ENCODE measurements around the gene ZNF609.

Gene ZNF609

DNA sequence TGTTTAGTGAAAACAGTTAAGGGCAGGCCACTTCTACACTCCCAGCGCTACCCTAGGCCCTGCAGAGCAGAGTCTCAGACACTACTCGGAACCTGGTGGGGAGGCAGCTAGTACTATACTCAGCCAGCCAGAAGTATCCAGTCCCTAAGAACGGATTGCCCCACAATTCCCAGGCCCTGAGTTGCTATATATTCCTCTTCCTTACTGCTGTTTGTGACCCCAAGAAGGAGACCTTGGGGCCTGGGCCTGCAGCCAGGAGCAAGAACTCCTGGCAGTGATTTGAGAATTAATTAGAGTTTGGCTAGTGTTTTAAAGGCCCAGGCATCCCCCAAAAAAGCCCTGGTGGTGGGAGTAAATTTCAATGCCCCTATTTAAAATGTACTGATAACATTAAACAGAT lies 227.3 kb downstream of the ZNF609 start:
- no peak for DNase-seq (ENCODE audit: extremely low read depth in 1 of 2, low read depth in 1 of 2)

- no peak for DNase-seq (ENCODE audit: extremely low read depth in 1 of 2, low read depth in 1 of 2)
Observed at GRCh38 chr15:64688770-64689169, 228.4 kb downstream of the ZNF609 start.

GRCh38 chr15:64690008-64690407 lies 229.6 kb downstream of the ZNF609 start:
- DNase-seq (ENCODE audit: extremely low read depth in 1 of 2, low read depth in 1 of 2) = no peak

DNA sequence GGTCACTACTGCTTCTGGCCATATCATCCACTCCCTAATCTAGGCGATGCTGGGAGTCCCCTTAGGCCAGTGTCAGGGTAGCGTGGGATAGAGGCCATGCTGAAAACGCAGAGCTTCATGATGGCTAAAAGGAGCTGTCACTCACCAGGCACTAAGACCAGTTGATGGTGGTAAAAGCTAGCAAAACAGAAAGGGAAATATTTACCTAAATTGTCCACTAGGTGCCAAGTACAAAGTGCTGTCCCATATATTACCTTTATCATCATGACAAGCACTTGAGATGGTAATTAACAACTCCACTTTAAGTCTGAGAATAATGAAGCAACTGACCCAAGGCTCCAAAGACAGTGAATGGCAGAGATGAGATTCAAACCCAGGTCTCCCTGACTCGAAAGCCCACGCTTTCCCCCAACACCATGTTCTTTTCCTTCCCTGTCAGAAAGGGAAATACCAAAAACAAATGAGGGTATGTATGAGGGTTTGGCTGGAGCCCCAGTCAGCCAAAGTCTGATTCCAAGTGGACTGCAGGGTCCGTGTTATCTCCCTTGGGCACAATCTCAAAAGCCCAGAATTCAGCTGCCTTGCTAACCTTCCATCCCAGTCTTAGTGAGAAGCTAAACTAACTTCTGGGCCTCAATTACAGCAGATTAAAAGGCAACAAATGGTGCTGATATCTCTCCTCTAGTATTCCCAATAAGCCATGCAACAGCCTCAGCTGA lies 230.4 kb downstream of the ZNF609 start:
- no peak for DNase-seq (ENCODE audit: extremely low read depth in 1 of 2, low read depth in 1 of 2)

GRCh38 chr15:64691896-64692565 lies 231.7 kb downstream of the ZNF609 start:
- no peak for DNase-seq (ENCODE audit: extremely low read depth in 1 of 2, low read depth in 1 of 2)

- no peak for DNase-seq (ENCODE audit: extremely low read depth in 1 of 2, low read depth in 1 of 2)
Observed at GRCh38 chr15:64693134-64693533, 232.8 kb downstream of the ZNF609 start.

DNA sequence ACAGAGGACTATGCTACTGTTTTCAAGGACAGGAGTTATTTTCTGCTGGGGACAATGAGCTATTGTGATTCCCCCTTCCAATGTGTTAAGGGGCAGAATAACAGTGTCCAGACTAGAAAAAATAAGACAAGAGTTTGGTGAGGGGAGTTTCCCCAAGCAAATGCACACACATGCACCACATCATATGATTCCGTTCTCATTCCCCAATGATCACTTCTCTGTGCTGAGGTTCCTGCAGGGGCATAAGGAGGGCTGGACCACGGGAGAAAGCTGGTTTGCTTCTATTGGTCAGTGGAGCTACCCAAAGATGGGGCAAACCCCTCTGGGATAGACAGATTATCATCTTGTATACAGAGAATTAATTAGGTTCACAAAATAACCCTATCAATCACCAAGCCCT lies 234.4 kb downstream of the ZNF609 start:
- DNase-seq (ENCODE audit: extremely low read depth in 1 of 2, low read depth in 1 of 2) = no peak

DNA sequence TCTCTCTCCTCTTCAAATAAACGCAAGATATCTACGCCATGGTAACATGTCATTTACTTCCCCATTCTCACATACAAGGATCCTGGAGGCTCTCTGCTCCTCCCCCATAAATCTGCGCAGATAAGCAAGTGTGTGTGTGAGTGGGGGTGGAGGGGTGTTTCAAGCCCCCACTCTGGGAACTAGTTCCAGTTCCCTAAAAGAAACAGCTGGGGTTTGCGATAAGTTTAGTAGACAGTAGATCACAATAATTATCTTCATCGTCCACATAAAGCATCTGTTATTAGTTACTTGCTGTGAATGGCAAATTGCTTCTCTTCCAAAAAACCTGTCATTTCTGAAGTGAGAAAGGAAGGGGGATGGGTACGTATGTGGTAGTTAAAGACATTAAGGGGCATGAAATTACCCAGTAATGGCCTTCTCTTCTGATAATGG lies 235.2 kb downstream of the ZNF609 start:
- no peak for DNase-seq (ENCODE audit: extremely low read depth in 1 of 2, low read depth in 1 of 2)

GRCh38 chr15:64696481-64696880 lies 236.1 kb downstream of the ZNF609 start:
- no peak for DNase-seq (ENCODE audit: extremely low read depth in 1 of 2, low read depth in 1 of 2)

GRCh38 chr15:64697911-64698369 lies 237.6 kb downstream of the ZNF609 start:
- DNase-seq (ENCODE audit: extremely low read depth in 1 of 2, low read depth in 1 of 2) = no peak

DNA sequence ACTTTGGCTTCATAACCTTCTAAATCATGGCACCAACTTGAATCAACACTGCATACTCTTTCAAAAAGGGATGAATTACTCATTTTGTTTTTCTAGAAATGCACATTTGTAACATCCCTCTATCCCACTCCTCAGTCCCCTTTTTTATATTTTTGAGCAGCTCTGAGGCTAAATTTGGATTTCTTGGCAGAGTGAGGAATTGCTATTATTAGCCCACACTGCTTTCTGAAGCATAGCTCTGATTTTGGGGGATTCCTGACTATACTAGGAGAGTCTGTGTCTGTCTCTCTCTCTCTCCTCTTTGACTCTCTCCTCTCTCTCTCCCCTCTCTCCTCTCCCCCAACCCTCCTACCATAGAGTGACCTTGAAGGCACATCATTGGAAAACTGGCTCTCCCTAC lies 238.4 kb downstream of the ZNF609 start:
- DNase-seq (ENCODE audit: extremely low read depth in 1 of 2, low read depth in 1 of 2) = no peak

GRCh38 chr15:64699751-64700388 lies 239.5 kb downstream of the ZNF609 start:
- no peak for DNase-seq (ENCODE audit: extremely low read depth in 1 of 2, low read depth in 1 of 2)

GRCh38 chr15:64701051-64701450 lies 240.7 kb downstream of the ZNF609 start:
- no peak for DNase-seq (ENCODE audit: extremely low read depth in 1 of 2, low read depth in 1 of 2)

- DNase-seq (ENCODE audit: extremely low read depth in 1 of 2, low read depth in 1 of 2) = no peak
Observed at GRCh38 chr15:64701482-64702184, 241.3 kb downstream of the ZNF609 start.

GRCh38 chr15:64702816-64703631 lies 242.6 kb downstream of the ZNF609 start:
- DNase-seq (ENCODE audit: extremely low read depth in 1 of 2, low read depth in 1 of 2) = peak; percentile 87 to 97

DNA sequence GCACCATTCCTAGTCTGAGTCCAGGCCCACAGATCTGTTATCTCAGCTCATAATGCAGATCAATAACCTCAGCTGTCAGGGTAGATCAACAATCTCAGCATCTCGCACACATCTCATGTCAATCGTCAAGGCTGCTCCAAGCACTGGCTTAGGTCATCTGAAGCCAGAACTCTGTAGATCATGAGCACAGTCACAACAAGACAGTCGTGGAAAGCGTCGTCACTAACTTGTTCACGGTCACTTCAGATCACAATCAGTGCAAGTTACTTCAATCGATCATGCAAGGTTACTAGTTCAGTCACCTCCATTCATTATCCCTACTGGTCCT lies 243.2 kb downstream of the ZNF609 start:
- DNase-seq (ENCODE audit: extremely low read depth in 1 of 2, low read depth in 1 of 2) = no peak

DNA sequence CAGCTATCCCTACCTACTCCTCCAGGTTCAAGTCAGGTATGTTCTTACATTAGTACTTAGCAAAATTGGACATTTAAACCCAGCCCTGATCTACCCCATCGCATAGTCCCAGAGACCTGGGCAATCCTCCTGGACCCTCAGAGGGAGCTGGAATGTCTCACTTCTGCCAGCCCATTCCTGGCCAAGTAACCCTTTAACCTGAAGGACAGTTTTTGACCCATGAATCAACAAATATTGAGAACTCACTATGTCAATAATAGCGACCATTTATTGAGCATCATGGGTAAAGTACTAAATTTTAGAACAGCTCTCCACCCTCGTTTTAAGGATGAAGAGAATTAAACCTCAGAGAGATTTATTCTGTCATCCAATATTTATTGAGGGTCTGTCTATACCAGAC lies 244.6 kb downstream of the ZNF609 start:
- DNase-seq (ENCODE audit: extremely low read depth in 1 of 2, low read depth in 1 of 2) = no peak

DNA sequence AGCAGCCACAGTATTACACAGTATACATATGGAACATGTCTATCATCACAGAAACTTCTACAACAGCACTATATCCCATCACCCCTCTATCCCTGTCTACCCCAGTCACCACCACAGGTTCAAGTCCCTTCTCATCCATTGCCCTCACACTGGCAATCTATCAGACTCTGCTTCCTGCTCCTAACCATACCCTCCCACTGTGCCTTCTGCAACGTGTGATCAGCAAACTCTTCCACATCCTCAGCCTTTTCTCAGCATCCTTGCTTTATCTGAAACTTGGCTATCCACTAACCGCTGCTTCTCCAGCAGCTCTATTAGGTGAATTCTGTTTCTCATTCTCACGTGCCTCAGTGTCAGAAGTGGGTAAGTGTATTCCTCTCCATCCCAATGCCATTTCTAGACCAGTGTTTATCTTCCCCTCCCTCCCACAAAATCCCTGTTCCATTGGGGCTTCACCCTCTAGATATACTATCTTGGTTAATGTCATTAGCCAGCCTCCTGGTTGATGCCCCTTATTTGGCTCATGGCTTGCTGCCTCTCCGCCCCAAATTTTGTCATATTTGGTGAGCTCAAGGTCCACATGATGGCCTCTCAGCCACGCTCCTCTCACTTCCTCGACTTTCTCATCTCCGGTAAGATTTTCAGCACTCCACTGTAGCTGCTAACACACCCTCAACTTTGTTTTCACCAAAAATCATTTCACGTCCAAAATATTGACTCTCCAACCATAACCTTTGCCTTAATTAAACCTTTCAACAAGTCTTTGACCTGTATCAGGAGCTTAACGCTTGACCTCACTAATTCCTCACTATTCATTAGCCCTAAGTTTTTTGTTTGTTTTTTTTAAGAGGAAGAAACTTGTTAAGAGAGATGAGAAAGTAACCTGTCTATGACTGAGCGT lies 245.9 kb downstream of the ZNF609 start:
- no peak for DNase-seq (ENCODE audit: extremely low read depth in 1 of 2, low read depth in 1 of 2)

- no peak for DNase-seq (ENCODE audit: extremely low read depth in 1 of 2, low read depth in 1 of 2)
Observed at GRCh38 chr15:64710676-64711428, 250.5 kb downstream of the ZNF609 start.
